Natural killer cell (primary cell): Measurements from ENCODE around the gene EPS8. TPM values are rescaled to one million over a fixed set of nuclear protein-coding genes. Genes with fewer than 3 reads are reported as not detected.

Experiments used
- ATAC-seq, 3 donors: fragments of 150-1000 bp in 2 of 3; fragments of 200-7000 bp in 1 of 3; cut with Tn5 transposase; 1 replicate in 1 of 3; 2 replicates in 2 of 3; pipeline ENCODE4 v1.10.0; 2021; ENCODE audit warnings: mild to moderate bottlenecking in 2 of 3, moderate library complexity in 2 of 3
- DNase-seq, 2 donors: peaks; one replicate each; pipeline versions ENCODE4 v3.0.0 to v3.0.0-alpha.2; 2013 to 2021; ENCODE audit warnings: mixed read lengths in 1 of 2
- H3K27ac ChIP-seq: one replicate; pipeline ENCODE4 v1.5.1; 2013; ENCODE audit warnings: mild to moderate bottlenecking, low read length
- H3K27me3 ChIP-seq: one replicate; pipeline ENCODE4 v1.6.1; 2013; ENCODE audit warnings: low read length; ENCODE audit not compliant: control insufficient read depth, insufficient read depth
- H3K36me3 ChIP-seq: one replicate; pipeline ENCODE4 v1.6.1; 2013; ENCODE audit warnings: low read length; ENCODE audit not compliant: control insufficient read depth, insufficient read depth
- H3K4me1 ChIP-seq: one replicate; pipeline ENCODE4 v1.6.1; 2013; ENCODE audit warnings: low read length; ENCODE audit not compliant: control insufficient read depth, insufficient read depth
- H3K4me3 ChIP-seq: one replicate; pipeline ENCODE4 v1.5.1; 2013; ENCODE audit warnings: low read length
- H3K9me3 ChIP-seq: one replicate; pipeline ENCODE4 v1.6.1; 2013; ENCODE audit warnings: low read length; ENCODE audit not compliant: control insufficient read depth, insufficient read depth
- H3K27ac Mint-ChIP-seq, 2 donors: one replicate each; pipeline ENCODE4 v1.8.0; 2022; ENCODE audit warnings: mild to moderate bottlenecking in 2 of 2, mixed read lengths in 2 of 2, moderate library complexity in 1 of 2
- H3K27me3 Mint-ChIP-seq, 2 donors: one replicate each; pipeline ENCODE4 v1.8.0; 2022; ENCODE audit warnings: low read depth in 2 of 2, mixed read lengths in 2 of 2
- H3K36me3 Mint-ChIP-seq: one replicate; pipeline ENCODE4 v1.8.0; 2022; ENCODE audit warnings: mixed read lengths
- H3K4me1 Mint-ChIP-seq, 2 donors: one replicate each; pipeline ENCODE4 v1.8.0; 2022; ENCODE audit warnings: mixed read lengths in 2 of 2
- H3K4me3 Mint-ChIP-seq: one replicate; pipeline ENCODE4 v1.8.0; 2022; ENCODE audit warnings: mild to moderate bottlenecking, moderate library complexity, mixed read lengths
- H3K9me3 Mint-ChIP-seq, 2 donors: one replicate each; pipeline ENCODE4 v1.8.0; 2022; ENCODE audit warnings: mixed read lengths in 2 of 2
- WGBS: methylation state at CpG from one replicate; pipeline ENCODE4 v1.1.7; 2013; ENCODE audit warnings: missing lambda C conversion rate; ENCODE audit not compliant: insufficient coverage; 5-methylcytosine and 5-hydroxymethylcytosine counted together
- intact Hi-C: fragments of 100-400 bp; cut with micrococcal nuclease; formaldehyde crosslinking; loops from one replicate; pipeline ENCODE4 v1.14.2; 2022
- total RNA-seq, 4 donors: library from RNA; stranded (reverse); fragments of 120-200 nt in 1 of 4; gene quantifications; one replicate each; pipeline versions ENCODE4 v1.2.3 to v1.2.4, GENCODE V29; 2013 to 2022
- TF ChIP-seq, protein P1 (sequence below): fragments of 200-600 bp; IDR thresholded peaks from one replicate; pipeline ENCODE4 v1.8.0; 2022; ENCODE audit warnings: antibody characterized with exemption

Gene EPS8
- total RNA-seq, 3 donors from 2014 or later (not counting 1 experiment from before 2014, with no cell fraction given): 1.5 to 2.6 (median 1.5) TPM

DNA sequence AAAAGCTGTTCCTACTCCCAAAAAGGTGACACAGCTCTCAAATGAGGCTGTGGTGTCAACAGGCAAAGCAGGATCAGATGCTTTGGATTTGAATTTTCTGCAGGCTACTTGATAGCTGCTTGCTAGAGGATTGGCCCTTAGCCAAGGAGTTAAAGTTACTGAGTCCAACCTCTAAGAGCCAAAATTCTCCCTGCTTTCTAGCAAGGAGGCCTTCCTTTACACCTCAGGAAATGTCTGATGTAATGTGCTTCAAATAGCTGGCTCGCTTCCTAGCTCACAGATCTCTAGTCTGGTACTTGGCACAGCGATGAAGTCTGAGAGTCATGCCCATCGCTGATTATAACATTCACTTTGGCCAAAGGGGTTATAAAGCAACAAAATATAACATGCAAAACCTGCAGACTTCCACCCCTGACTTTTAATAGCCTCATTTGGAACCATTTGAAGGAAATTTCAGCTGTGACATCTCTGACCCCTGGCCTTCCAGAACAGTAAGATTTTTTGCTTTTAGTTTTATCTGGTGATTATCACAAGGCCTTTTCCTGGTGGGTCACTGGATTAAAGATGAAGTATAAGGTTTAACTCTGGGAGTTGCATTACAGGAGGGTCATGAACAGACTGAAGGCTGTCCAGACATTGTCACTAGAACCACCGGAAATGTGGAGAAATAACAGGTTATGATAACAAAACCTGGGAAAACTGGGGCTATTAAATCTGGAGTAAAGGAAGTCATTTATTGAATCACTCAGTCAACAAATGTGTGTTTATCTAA lies 189.7 kb downstream of the EPS8 start:
- H3K9me3 ChIP-seq: no peaks in the 10 kb centered on the region
- intact Hi-C loops: no loop called here
- ATAC-seq: no peak

GRCh38 chr12:15597125-15597830 lies 191.9 kb downstream of the EPS8 start:
- TF ChIP-seq, protein P1, sequence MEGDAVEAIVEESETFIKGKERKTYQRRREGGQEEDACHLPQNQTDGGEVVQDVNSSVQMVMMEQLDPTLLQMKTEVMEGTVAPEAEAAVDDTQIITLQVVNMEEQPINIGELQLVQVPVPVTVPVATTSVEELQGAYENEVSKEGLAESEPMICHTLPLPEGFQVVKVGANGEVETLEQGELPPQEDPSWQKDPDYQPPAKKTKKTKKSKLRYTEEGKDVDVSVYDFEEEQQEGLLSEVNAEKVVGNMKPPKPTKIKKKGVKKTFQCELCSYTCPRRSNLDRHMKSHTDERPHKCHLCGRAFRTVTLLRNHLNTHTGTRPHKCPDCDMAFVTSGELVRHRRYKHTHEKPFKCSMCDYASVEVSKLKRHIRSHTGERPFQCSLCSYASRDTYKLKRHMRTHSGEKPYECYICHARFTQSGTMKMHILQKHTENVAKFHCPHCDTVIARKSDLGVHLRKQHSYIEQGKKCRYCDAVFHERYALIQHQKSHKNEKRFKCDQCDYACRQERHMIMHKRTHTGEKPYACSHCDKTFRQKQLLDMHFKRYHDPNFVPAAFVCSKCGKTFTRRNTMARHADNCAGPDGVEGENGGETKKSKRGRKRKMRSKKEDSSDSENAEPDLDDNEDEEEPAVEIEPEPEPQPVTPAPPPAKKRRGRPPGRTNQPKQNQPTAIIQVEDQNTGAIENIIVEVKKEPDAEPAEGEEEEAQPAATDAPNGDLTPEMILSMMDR: no peak
- Mint-ChIP-seq H3K4me3 (no peak overlapping the region), H3K36me3 (no peaks in the 10 kb centered on the region), H3K4me1 (no peaks in the 10 kb centered on the region), H3K9me3 (no peaks in the 10 kb centered on the region), H3K27ac (no peak overlapping the region), H3K27me3 (peaks cover 11 to 15% of the 10 kb centered on the region in 2 donors)
- no peaks in the 10 kb centered on the region for H3K36me3 ChIP-seq
- 70% methylated on average over 5 of the region's 5 CpGs for WGBS
- no peaks in the 10 kb centered on the region for H3K4me1 ChIP-seq
- H3K4me3 ChIP-seq: no peak overlapping the region
- H3K27me3 ChIP-seq: no peaks in the 10 kb centered on the region
- DNase-seq (no peak), ATAC-seq (no peak)
- intact Hi-C loops: no loop called here
- no peaks in the 10 kb centered on the region for H3K9me3 ChIP-seq
- no peak overlapping the region for H3K27ac ChIP-seq

More for the DNA sequence above, 189.7 kb downstream of the EPS8 start:
- no peak for DNase-seq
- H3K27me3 Mint-ChIP-seq: peaks cover 8 to 14% of the 10 kb centered on the region in 2 donors
- H3K4me1 Mint-ChIP-seq: no peaks in the 10 kb centered on the region
- no peak overlapping the region for H3K4me3 ChIP-seq
- no peaks in the 10 kb centered on the region for H3K4me1 ChIP-seq
- no peaks in the 10 kb centered on the region for H3K36me3 ChIP-seq
- no peak overlapping the region for H3K27ac Mint-ChIP-seq
- no peaks in the 10 kb centered on the region for H3K9me3 Mint-ChIP-seq
- TF ChIP-seq, protein P1: no peak
- no peak overlapping the region for H3K4me3 Mint-ChIP-seq
- no peaks in the 10 kb centered on the region for H3K27me3 ChIP-seq
- H3K36me3 Mint-ChIP-seq: no peaks in the 10 kb centered on the region
- H3K27ac ChIP-seq: no peak overlapping the region
- WGBS: 66% methylated on average over 4 of the region's 4 CpGs

GRCh38 chr12:15596174-15596573 lies 193.0 kb downstream of the EPS8 start:
- H3K27me3 Mint-ChIP-seq: peaks cover 8 to 16% of the 10 kb centered on the region in 2 donors

More at GRCh38 chr12:15596174-15596573, 193.0 kb downstream of the EPS8 start:
- no peaks in the 10 kb centered on the region for H3K9me3 Mint-ChIP-seq
- no peaks in the 10 kb centered on the region for H3K4me1 ChIP-seq
- no peaks in the 10 kb centered on the region for H3K4me1 Mint-ChIP-seq
- TF ChIP-seq, protein P1: no peak
- 93% methylated on average over 4 of the region's 5 CpGs for WGBS
- ATAC-seq: no peak
- no peak overlapping the region for H3K4me3 Mint-ChIP-seq
- no peak for DNase-seq
- no peak overlapping the region for H3K4me3 ChIP-seq
- no peaks in the 10 kb centered on the region for H3K36me3 Mint-ChIP-seq
- intact Hi-C loops: no loop called here
- H3K36me3 ChIP-seq: no peaks in the 10 kb centered on the region
- H3K9me3 ChIP-seq: no peaks in the 10 kb centered on the region
- H3K27ac ChIP-seq: no peak overlapping the region
- no peaks in the 10 kb centered on the region for H3K27me3 ChIP-seq
- no peak overlapping the region for H3K27ac Mint-ChIP-seq
